ENCODE measurements around the gene PRKCB.
A peak's percentile ranks its signal among the peaks of the same experiment; 100 is the strongest.

The PRKCB gene

GRCh38 chr16:23863511-23864422 lies 28.0 kb downstream of the PRKCB start:
- no peaks in the 10 kb centered on the region for H3K9me2 ChIP-seq (replicated peaks; ENCODE audit: control insufficient read depth, low read length)
- peaks cover 3% of the 10 kb centered on the region; the same call in 1 of the 2 replicates for H3K79me2 ChIP-seq (ENCODE audit: control insufficient read depth, low read length)
- peaks cover 79% of the 10 kb centered on the region for H3K4me1 ChIP-seq (ENCODE audit: control insufficient read depth, low read length)
- peak overlapping the region; percentile 72 for H3K4me3 ChIP-seq (ENCODE audit: low read length)
- H4K20me1 ChIP-seq (ENCODE audit: control insufficient read depth, insufficient read depth, low read depth, low read length): no peaks in the 10 kb centered on the region
- no peaks in the 10 kb centered on the region for H3K9me3 ChIP-seq (ENCODE audit: control insufficient read depth, insufficient read depth, low read length)
- H3K27me3 ChIP-seq (ENCODE audit: control insufficient read depth, low read length): no peaks in the 10 kb centered on the region
- H3K27ac ChIP-seq (ENCODE audit: low read depth, low read length): peak overlapping the region; percentile 94
- peak overlapping the region; percentile 97 for H3K4me2 ChIP-seq (ENCODE audit: low read length)
- peaks cover 12% of the 10 kb centered on the region for H3F3A ChIP-seq (ENCODE audit: control insufficient read depth, insufficient read depth)
- no peaks in the 10 kb centered on the region for H3K36me3 ChIP-seq (ENCODE audit: control insufficient read depth, low read length)
- TF ChIP-seq CTCF (IDR thresholded peaks at IDR 0.05; ENCODE audit: low read depth, low read length, poor library complexity, severe bottlenecking): no peak
- no peak for TF ChIP-seq EZH2phosphoT487 (IDR thresholded peaks at IDR 0.05; ENCODE audit: borderline replicate concordance, low read length)

- Histone ChIP-seq H3K9me2 (replicated peaks; ENCODE audit: control insufficient read depth, low read length) (no peaks in the 10 kb centered on the region), H3K4me3 (ENCODE audit: low read length) (no peak overlapping the region), H3K4me2 (ENCODE audit: low read length) (no peak overlapping the region), H3K79me2 (ENCODE audit: control insufficient read depth, low read length) (peaks cover 3% of the 10 kb centered on the region; the same call in 1 of the 2 replicates), H3K27ac (ENCODE audit: low read depth, low read length) (no peak overlapping the region), H3K9me3 (ENCODE audit: control insufficient read depth, insufficient read depth, low read length) (no peaks in the 10 kb centered on the region), H3K4me1 (ENCODE audit: control insufficient read depth, low read length) (peaks cover 64% of the 10 kb centered on the region), H3K36me3 (ENCODE audit: control insufficient read depth, low read length) (no peaks in the 10 kb centered on the region), H4K20me1 (ENCODE audit: control insufficient read depth, insufficient read depth, low read depth, low read length) (no peaks in the 10 kb centered on the region), H3F3A (ENCODE audit: control insufficient read depth, insufficient read depth) (peaks cover 8% of the 10 kb centered on the region), H3K27me3 (ENCODE audit: control insufficient read depth, low read length) (no peaks in the 10 kb centered on the region)
- no peak for TF ChIP-seq EZH2phosphoT487 (IDR thresholded peaks at IDR 0.05; ENCODE audit: borderline replicate concordance, low read length)
- TF ChIP-seq CTCF (IDR thresholded peaks at IDR 0.05; ENCODE audit: low read depth, low read length, poor library complexity, severe bottlenecking): no peak
These were observed 30.1 kb downstream of the PRKCB start for GRCh38 chr16:23865853-23866252.

GRCh38 chr16:23866621-23867020 lies 30.8 kb downstream of the PRKCB start:
- H3K9me3 ChIP-seq (ENCODE audit: control insufficient read depth, insufficient read depth, low read length): no peaks in the 10 kb centered on the region
- no peak overlapping the region for H3K27ac ChIP-seq (ENCODE audit: low read depth, low read length)
- no peaks in the 10 kb centered on the region for H3K27me3 ChIP-seq (ENCODE audit: control insufficient read depth, low read length)

More at GRCh38 chr16:23866621-23867020, 30.8 kb downstream of the PRKCB start:
- H3K4me2 ChIP-seq (ENCODE audit: low read length): no peak overlapping the region
- no peak overlapping the region for H3K4me3 ChIP-seq (ENCODE audit: low read length)
- H3K36me3 ChIP-seq (ENCODE audit: control insufficient read depth, low read length): no peaks in the 10 kb centered on the region
- TF ChIP-seq CTCF (IDR thresholded peaks at IDR 0.05; ENCODE audit: low read depth, low read length, poor library complexity, severe bottlenecking) (no peak), EZH2phosphoT487 (IDR thresholded peaks at IDR 0.05; ENCODE audit: borderline replicate concordance, low read length) (no peak)
- H4K20me1 ChIP-seq (ENCODE audit: control insufficient read depth, insufficient read depth, low read depth, low read length): no peaks in the 10 kb centered on the region
- H3K79me2 ChIP-seq (ENCODE audit: control insufficient read depth, low read length): peaks cover 3% of the 10 kb centered on the region; the same call in 1 of the 2 replicates
- no peaks in the 10 kb centered on the region for H3K9me2 ChIP-seq (replicated peaks; ENCODE audit: control insufficient read depth, low read length)
- peaks cover 56% of the 10 kb centered on the region for H3K4me1 ChIP-seq (ENCODE audit: control insufficient read depth, low read length)
- H3F3A ChIP-seq (ENCODE audit: control insufficient read depth, insufficient read depth): peaks cover 8% of the 10 kb centered on the region
